ES-I3 (cell line): ENCODE results near the gene APIP.

Experiments
- H3K36me3 ChIP-seq: 2 replicates; pipeline ENCODE4 v1.6.1; 2013; ENCODE audit warnings: mild to moderate bottlenecking, low read length, control low read depth, moderate library complexity; ENCODE audit not compliant: insufficient read depth
- H3K4me1 ChIP-seq: 2 replicates; pipeline ENCODE4 v1.6.1; 2013; ENCODE audit warnings: mild to moderate bottlenecking, control low read depth, low read length; ENCODE audit not compliant: insufficient read depth
- H3K9ac ChIP-seq: 2 replicates; pipeline ENCODE4 v1.6.1; 2013; ENCODE audit warnings: low read depth, mild to moderate bottlenecking, low read length, moderate library complexity
- H3K9me3 ChIP-seq: 2 replicates; pipeline ENCODE4 v1.6.1; 2013; ENCODE audit warnings: mild to moderate bottlenecking, low read length, moderate library complexity; ENCODE audit not compliant: control insufficient read depth, insufficient read depth

Gene APIP

DNA sequence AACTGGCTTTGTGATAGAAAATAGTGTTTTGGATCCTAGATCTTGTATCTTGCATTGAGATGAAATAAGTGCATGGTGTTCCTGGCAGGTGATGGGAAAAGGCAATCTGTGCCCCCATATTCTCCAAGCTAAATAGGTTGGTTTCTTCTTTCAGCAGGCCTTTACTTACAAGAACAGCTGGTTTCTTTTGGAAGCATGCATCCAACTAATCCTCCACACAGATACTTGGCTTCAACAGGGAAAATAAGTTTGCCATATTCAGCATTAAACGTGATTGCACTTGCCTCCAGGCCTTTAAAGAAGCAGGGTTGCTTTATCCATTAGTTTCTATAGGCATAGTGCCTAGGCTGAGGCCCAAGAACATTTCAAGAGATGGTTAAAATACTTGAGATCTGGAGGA, 59.9 kb downstream of the APIP start:
- no peaks in the 10 kb centered on the region for H3K9me3 ChIP-seq
- H3K36me3 ChIP-seq, result no peaks in the 10 kb centered on the region
- H3K4me1 ChIP-seq, result no peaks in the 10 kb centered on the region
- no peak overlapping the region for H3K9ac ChIP-seq

- H3K9ac ChIP-seq, result no peak overlapping the region
Observed at GRCh38 chr11:34855754-34856095, 60.5 kb downstream of the APIP start.

DNA sequence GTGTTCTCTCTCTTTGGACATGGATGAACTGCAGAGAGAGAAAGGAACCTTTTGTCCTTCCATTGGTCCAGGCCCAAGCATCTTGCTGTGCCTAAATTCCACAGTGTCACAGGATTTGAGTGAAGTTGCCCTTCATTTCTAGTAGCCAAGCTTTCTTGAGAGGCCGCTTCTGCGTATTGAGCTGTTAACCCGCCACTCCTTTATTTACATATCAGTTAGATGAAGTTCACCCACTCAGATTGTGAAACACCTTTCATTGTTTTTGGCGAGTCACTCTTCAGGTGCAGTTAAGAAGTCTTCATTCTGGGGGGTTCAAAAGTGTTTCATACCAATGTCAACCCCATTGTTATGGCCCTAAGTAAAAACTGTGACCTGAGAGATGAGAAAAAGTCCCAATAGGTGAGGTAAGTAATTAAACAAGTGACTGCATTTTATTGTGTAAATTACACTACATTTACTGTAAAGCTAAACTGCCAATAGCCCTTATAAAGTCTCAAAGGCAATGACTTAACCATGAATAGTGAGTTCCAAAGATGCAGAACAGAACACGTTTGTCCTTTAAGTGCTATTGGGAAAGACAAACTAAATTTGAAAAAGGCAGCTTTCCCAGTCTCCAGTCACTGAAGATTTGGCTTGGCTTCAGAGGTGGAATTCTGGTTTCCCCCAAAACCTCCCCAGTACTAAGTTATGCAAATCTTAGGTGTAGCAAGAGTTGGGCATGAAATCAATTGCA, 61.0 kb downstream of the APIP start:
- Histone ChIP-seq H3K9ac (no peak overlapping the region), H3K36me3 (no peaks in the 10 kb centered on the region), H3K9me3 (no peaks in the 10 kb centered on the region), H3K4me1 (no peaks in the 10 kb centered on the region)

More at GRCh38 chr11:34855754-34856095, 60.5 kb downstream of the APIP start:
- Histone ChIP-seq H3K4me1 (no peaks in the 10 kb centered on the region), H3K9me3 (no peaks in the 10 kb centered on the region), H3K36me3 (no peaks in the 10 kb centered on the region)

DNA sequence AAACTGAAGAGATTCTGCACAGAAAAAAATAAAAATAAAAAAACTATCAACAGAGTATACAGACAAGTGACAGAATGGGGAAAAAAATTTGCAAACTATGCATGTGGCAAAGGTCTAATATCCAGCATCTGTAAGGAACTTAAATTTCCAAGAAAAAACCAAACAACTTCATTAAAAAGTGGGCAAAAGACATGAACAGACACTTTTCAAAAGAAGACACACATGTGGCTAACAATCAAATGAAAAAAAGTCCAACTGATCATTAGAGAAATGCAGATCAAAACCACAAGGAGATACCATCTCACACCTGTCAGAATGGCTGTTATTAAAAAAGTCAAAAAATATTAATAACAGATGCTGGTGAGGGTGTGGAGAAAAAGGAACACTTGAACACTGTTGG, 64.3 kb downstream of the APIP start:
- no peaks in the 10 kb centered on the region for H3K9me3 ChIP-seq
- H3K9ac ChIP-seq, result no peak overlapping the region
- no peaks in the 10 kb centered on the region for H3K36me3 ChIP-seq
- H3K4me1 ChIP-seq, result no peaks in the 10 kb centered on the region

GRCh38 chr11:34850334-34850733, 65.8 kb downstream of the APIP start:
- Histone ChIP-seq H3K9me3 (no peaks in the 10 kb centered on the region), H3K9ac (no peak overlapping the region), H3K36me3 (no peaks in the 10 kb centered on the region), H3K4me1 (no peaks in the 10 kb centered on the region)

- Histone ChIP-seq H3K9ac (no peak overlapping the region), H3K36me3 (no peaks in the 10 kb centered on the region; the same call in 1 of the 2 replicates), H3K9me3 (no peaks in the 10 kb centered on the region), H3K4me1 (no peaks in the 10 kb centered on the region)
Observed at GRCh38 chr11:34846467-34846866, 69.7 kb downstream of the APIP start.

DNA sequence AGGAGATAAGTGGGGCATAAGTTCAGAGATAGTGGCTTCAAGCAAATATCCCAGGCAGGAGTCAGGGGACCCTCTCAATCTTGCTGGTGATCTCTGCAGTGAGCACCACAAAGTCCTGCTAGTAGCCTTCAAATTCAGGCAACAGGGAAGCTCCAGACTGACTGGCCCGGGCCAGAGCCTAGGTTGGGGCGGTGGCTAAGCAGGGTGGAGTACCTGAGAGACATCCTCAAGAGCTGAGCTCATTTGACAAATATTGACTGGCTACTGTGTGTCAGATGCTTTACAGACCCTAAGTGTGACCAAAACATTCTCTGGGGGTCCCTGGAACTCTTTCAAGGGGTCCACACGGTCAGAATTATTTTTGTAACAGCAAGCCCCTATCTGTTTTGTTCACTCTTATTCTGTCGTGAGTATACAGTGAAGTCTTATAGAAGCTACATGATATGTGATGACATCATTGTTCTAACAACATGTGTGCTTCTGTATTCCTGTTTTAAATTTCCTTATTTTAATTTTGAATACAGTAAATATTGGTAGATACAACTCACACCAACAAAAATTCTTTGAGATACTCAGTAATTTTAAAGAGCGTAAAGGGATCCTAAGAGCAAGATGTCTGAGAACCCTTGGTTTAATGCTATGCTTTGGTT, 71.6 kb downstream of the APIP start:
- Histone ChIP-seq H3K9ac (no peak overlapping the region), H3K4me1 (no peaks in the 10 kb centered on the region), H3K9me3 (no peaks in the 10 kb centered on the region), H3K36me3 (no peaks in the 10 kb centered on the region; the same call in 1 of the 2 replicates)

DNA sequence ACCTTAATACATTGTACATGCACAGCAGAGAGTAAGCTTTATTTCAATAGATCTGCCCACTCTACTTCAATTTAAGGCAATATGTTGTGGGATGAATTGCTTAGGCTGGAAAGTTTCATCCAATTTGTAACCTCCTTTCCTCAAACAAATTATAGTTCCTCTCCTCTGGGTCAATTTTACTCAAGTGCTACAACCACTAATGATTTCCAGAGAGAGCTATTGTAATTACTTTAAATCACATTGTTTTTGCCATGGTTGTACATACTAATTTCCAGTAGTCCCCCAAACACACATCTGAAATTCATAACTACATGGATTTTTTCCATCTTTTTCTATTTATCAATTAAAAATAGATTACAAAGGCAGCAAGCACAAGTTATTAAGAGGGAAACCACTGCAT, 72.9 kb downstream of the APIP start:
- Histone ChIP-seq H3K9me3 (no peaks in the 10 kb centered on the region), H3K36me3 (no peaks in the 10 kb centered on the region; the same call in 1 of the 2 replicates), H3K4me1 (no peaks in the 10 kb centered on the region), H3K9ac (no peak overlapping the region)

- H3K36me3 ChIP-seq, result no peaks in the 10 kb centered on the region; the same call in 1 of the 2 replicates
- H3K4me1 ChIP-seq, result no peaks in the 10 kb centered on the region
- no peak overlapping the region for H3K9ac ChIP-seq
- H3K9me3 ChIP-seq, result no peaks in the 10 kb centered on the region
Observed at GRCh38 chr11:34840736-34841386, 75.3 kb downstream of the APIP start.

DNA sequence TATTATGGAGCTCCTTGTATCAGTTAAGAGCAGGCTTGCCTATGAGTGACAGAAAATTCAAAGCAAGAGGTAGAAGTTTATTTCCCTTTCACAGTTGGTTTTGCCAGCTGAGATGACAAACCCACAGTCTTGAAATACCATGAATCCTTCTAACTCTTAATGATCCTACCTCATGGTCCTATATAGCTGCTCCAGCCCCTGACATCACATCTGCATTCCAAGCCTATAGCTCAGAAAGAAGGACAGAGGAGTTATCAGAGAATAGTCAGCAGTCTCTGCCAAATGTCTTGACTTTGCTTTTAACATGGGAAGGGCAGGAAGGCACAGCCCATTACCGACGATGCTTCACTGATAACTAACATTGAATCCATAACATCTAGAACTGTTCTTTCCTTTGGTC, 76.2 kb downstream of the APIP start:
- H3K4me1 ChIP-seq, result no peaks in the 10 kb centered on the region
- H3K9ac ChIP-seq, result no peak overlapping the region
- H3K9me3 ChIP-seq, result no peaks in the 10 kb centered on the region
- H3K36me3 ChIP-seq, result no peaks in the 10 kb centered on the region; the same call in 1 of the 2 replicates

DNA sequence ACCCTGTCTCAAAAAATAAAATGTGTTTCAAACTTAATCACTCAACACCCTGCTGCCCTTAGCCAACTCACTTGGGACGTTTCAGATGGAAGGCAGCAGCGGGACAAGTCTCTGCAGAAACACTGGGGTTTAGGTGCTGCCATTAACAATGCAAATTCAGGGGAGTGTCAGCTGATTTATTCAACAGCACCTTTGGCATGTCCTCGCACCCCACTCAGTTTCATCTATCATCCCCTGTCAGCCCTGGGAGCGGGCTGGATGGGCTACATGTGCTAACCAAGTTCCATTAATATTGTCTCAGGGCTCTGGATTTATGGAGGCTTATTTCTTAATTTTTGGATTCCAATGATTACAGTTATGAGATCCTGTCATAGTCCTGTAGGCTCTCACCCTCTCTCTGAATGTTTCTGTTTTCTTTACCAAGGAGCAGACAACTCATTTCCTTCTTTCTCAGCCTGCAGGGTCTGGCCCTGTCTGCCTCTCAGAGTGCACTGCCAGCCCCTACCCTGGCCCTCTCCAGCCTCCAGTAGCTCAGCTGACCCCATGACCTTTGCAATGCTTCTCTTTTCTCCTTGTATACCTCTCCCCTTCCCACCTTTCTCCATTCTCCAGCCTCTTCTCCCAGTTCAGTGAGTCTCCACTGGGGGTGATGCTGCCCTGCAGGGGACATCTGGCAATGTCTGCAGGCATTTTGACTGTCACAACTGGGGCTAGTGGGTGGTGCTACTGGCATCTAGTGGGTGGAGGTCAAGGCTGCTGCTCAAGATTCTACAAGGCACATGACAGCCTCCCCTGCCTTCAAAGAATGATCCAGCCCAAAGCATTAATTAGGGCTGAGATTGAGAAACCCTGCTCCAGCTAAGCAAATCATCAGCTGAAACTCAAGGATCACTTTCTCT, 79.0 kb downstream of the APIP start:
- Histone ChIP-seq H3K9ac (no peak overlapping the region), H3K4me1 (no peaks in the 10 kb centered on the region), H3K9me3 (no peaks in the 10 kb centered on the region), H3K36me3 (no peaks in the 10 kb centered on the region)

- H3K4me1 ChIP-seq, result no peaks in the 10 kb centered on the region
- H3K9me3 ChIP-seq, result no peaks in the 10 kb centered on the region
- no peaks in the 10 kb centered on the region for H3K36me3 ChIP-seq
- H3K9ac ChIP-seq, result no peak overlapping the region
Observed at GRCh38 chr11:34833602-34834001, 82.6 kb downstream of the APIP start.
